ENCODE measurements around the gene TRIM60.
"Not testable (repeated sequence)": the region's sequence is repeated elsewhere in the genome, so short reads cannot be mapped to it uniquely, and the experiment has no call there.

The TRIM60 gene

DNA sequence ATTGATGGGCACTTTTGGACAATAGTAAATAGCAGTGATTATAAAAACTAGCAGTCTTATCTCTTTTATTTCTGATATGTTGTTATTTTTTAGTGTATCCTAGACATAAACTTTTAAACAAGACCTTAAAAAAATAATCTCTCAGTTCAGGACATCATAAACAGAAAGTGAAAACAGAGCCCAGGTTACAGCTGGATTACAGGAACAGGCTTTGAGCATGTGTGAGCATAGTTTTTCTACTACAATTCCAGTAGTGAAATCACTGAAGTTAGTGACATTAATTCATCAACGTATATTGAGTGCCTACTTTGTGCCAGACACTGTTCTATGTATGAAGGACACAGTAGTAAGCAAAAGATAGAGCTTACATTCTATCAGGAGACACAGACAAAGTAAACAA, 38.8 kb downstream of the TRIM60 start:
- Mint-ChIP-seq H3K36me3 (ENCODE audit: low read depth) (peaks cover 10% of the 10 kb centered on the region), H3K27me3 (ENCODE audit: low read depth, poor library complexity) (no peaks in the 10 kb centered on the region), H3K27ac (no peak overlapping the region), H3K4me1 (peaks cover 14% of the 10 kb centered on the region), H3K4me3 (no peak overlapping the region), H3K9me3 (no peaks in the 10 kb centered on the region)
- no peak for DNase-seq
- TF ChIP-seq, protein P1, sequence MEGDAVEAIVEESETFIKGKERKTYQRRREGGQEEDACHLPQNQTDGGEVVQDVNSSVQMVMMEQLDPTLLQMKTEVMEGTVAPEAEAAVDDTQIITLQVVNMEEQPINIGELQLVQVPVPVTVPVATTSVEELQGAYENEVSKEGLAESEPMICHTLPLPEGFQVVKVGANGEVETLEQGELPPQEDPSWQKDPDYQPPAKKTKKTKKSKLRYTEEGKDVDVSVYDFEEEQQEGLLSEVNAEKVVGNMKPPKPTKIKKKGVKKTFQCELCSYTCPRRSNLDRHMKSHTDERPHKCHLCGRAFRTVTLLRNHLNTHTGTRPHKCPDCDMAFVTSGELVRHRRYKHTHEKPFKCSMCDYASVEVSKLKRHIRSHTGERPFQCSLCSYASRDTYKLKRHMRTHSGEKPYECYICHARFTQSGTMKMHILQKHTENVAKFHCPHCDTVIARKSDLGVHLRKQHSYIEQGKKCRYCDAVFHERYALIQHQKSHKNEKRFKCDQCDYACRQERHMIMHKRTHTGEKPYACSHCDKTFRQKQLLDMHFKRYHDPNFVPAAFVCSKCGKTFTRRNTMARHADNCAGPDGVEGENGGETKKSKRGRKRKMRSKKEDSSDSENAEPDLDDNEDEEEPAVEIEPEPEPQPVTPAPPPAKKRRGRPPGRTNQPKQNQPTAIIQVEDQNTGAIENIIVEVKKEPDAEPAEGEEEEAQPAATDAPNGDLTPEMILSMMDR (IDR thresholded peaks at IDR 0.05), result no peak

DNA sequence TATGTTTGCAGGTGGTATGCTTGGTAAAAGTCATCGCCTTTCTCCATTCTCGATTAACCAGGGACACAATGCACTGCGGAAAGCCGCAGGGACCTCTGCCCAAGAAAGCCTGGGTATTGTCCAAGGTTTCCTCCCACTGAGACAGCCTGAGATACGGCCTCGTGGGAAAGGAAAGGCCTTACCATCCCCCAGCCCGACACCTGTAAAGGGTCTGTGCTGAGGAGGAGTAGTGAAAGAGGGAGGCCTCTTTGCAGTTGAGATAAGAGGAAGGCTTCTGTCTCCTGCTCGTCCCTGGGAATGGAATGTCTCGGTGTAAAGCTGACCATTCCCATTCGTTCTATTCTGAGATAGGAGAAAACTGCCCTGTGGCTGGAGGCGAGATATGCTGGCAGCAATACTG, 41.5 kb downstream of the TRIM60 start:
- Mint-ChIP-seq H3K36me3 (ENCODE audit: low read depth) (peaks cover 29% of the 10 kb centered on the region), H3K4me1 (peaks cover 14% of the 10 kb centered on the region)
- H3K27ac Mint-ChIP-seq; DNase-seq; H3K27me3 Mint-ChIP-seq (ENCODE audit: low read depth, poor library complexity); H3K9me3 Mint-ChIP-seq; H3K4me3 Mint-ChIP-seq: not testable (repeated sequence)

GRCh38 chr4:165077034-165077578, 45.3 kb downstream of the TRIM60 start:
- H3K36me3 Mint-ChIP-seq (ENCODE audit: low read depth), result peaks cover 31% of the 10 kb centered on the region
- no peak overlapping the region for H3K4me3 Mint-ChIP-seq
- DNase-seq, result no peak
- no peak overlapping the region for H3K27ac Mint-ChIP-seq
- peaks cover 14% of the 10 kb centered on the region for H3K4me1 Mint-ChIP-seq
- H3K27me3 Mint-ChIP-seq (ENCODE audit: low read depth, poor library complexity), result no peaks in the 10 kb centered on the region
- no peaks in the 10 kb centered on the region for H3K9me3 Mint-ChIP-seq
- TF ChIP-seq, protein P1 (IDR thresholded peaks at IDR 0.05), result no peak

DNA sequence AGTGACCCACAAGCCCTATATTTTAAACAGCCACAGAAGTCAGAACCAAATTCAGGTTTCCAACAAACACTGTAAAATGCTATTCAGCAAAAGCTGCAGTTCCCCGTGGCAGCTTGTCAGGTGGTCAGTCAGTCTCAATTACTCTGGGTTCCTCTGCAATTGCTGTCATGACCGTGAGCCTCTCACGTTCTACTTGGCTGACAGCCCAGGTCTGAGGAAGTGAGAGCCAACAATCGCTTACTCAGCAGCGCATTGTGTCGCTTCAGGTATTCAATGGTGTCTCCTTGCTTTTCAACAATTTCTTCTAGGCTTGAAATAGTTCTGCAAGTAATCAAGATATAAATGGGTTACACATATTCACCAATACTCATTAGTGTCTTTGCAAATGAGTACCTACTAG, 47.7 kb downstream of the TRIM60 start:
- TF ChIP-seq, protein P1 (IDR thresholded peaks at IDR 0.05), result no peak
- H3K27ac Mint-ChIP-seq, result no peak overlapping the region
- H3K4me1 Mint-ChIP-seq, result no peaks in the 10 kb centered on the region
- no peaks in the 10 kb centered on the region for H3K27me3 Mint-ChIP-seq (ENCODE audit: low read depth, poor library complexity)
- no peak overlapping the region for H3K4me3 Mint-ChIP-seq
- no peak for DNase-seq
- H3K9me3 Mint-ChIP-seq, result no peaks in the 10 kb centered on the region
- H3K36me3 Mint-ChIP-seq (ENCODE audit: low read depth), result peaks cover 27% of the 10 kb centered on the region

DNA sequence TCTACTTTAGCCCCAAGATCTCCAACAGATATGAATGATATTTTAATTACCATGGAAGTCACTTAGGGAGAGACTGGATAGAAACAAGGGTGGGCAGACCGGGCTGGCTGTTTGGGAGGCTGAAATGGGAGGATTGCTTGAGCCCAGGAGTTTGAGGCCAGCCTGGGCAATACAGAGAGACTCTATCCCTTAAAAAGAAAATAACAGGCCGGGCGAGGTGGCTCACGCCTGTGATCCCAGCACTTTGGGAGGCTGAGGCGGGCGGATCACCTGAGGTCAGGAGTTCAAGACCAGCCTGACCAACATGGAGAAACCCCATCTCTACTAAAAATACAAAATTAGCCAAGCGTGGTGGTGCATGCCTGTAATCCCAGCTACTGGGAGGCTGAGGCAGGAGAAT, 53.0 kb downstream of the TRIM60 start:
- not testable (repeated sequence) for DNase-seq; H3K27ac Mint-ChIP-seq; H3K4me3 Mint-ChIP-seq; H3K27me3 Mint-ChIP-seq (ENCODE audit: low read depth, poor library complexity); H3K9me3 Mint-ChIP-seq; H3K4me1 Mint-ChIP-seq
- H3K36me3 Mint-ChIP-seq (ENCODE audit: low read depth), result peaks cover 40% of the 10 kb centered on the region

DNA sequence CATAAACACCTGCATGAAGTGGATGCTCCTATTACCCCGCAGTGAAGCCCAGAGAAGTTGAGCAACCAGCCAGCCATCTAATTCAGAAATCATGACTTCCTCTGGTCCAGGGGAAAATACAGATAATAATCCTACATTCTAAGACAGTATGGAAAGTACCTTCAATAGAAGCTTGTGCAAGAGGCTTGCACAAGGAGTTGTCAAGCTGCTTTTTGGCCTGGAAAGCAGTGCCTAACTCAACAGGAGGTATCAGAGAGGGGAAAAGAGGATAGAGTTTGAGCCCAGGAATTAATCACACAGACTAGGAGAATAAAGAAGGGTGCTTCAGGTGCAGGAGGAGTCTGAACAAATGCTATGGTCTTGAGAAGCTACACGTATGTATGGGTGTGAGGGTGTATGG, 54.1 kb downstream of the TRIM60 start:
- no peaks in the 10 kb centered on the region for H3K9me3 Mint-ChIP-seq
- H3K27ac Mint-ChIP-seq, result no peak overlapping the region
- H3K27me3 Mint-ChIP-seq (ENCODE audit: low read depth, poor library complexity), result no peaks in the 10 kb centered on the region
- TF ChIP-seq, protein P1 (IDR thresholded peaks at IDR 0.05), result no peak
- peaks cover 46% of the 10 kb centered on the region for H3K36me3 Mint-ChIP-seq (ENCODE audit: low read depth)
- DNase-seq, result no peak
- H3K4me3 Mint-ChIP-seq, result no peak overlapping the region
- H3K4me1 Mint-ChIP-seq, result no peaks in the 10 kb centered on the region

GRCh38 chr4:165088366-165088765, 56.6 kb downstream of the TRIM60 start:
- H3K4me3 Mint-ChIP-seq, result no peak overlapping the region
- no peaks in the 10 kb centered on the region for H3K27me3 Mint-ChIP-seq (ENCODE audit: low read depth, poor library complexity)
- TF ChIP-seq, protein P1 (IDR thresholded peaks at IDR 0.05), result no peak
- H3K9me3 Mint-ChIP-seq, result no peaks in the 10 kb centered on the region
- H3K27ac Mint-ChIP-seq, result peak overlapping the region; percentile 77
- no peaks in the 10 kb centered on the region for H3K4me1 Mint-ChIP-seq
- no peak for DNase-seq
- peaks cover 63% of the 10 kb centered on the region for H3K36me3 Mint-ChIP-seq (ENCODE audit: low read depth)
